ENCODE results near the gene KLK11. TPM values are rescaled to one million over a fixed set of nuclear protein-coding genes. Genes with fewer than 3 reads are reported as not detected.

KLK11 gene
- total RNA-seq, 1 experiment from 2014 or later = not detected

Other genes with a start within 250 kb of the KLK11 start
- gene ACP4, start 236.2 kb downstream of the KLK11 start, total RNA-seq (2014; rRNA removed; shearing (Covaris generic)) = not detected in 2 replicates
- gene KLK1, start 202.8 kb downstream of the KLK11 start, total RNA-seq (2014; rRNA removed; shearing (Covaris generic)) = not detected in 2 replicates
- not detected in 2 replicates for gene KLK15, start 193.0 kb downstream of the KLK11 start, total RNA-seq (2014; rRNA removed; shearing (Covaris generic))
- not detected in 2 replicates for gene KLK3, start 171.7 kb downstream of the KLK11 start, total RNA-seq (2014; rRNA removed; shearing (Covaris generic))
- gene KLK2, start 153.2 kb downstream of the KLK11 start, total RNA-seq (2014; rRNA removed; shearing (Covaris generic)) = not detected in 2 replicates
- not detected in 2 replicates for gene KLK4, start 115.2 kb downstream of the KLK11 start, total RNA-seq (2014; rRNA removed; shearing (Covaris generic))
- gene KLK5, start 73.6 kb downstream of the KLK11 start, total RNA-seq (2014; rRNA removed; shearing (Covaris generic)) = 0.64 TPM in 1 of 2 replicates, not detected in the other
- gene KLK6, start 57.0 kb downstream of the KLK11 start, total RNA-seq (2014; rRNA removed; shearing (Covaris generic)) = not detected in 2 replicates
- not detected in 2 replicates for gene KLK7, start 42.7 kb downstream of the KLK11 start, total RNA-seq (2014; rRNA removed; shearing (Covaris generic))
- gene KLK8, start 25.0 kb downstream of the KLK11 start, total RNA-seq (2014; rRNA removed; shearing (Covaris generic)) = not detected in 2 replicates
- not detected in 2 replicates for gene KLK10, start 6.9 kb downstream of the KLK11 start, total RNA-seq (2014; rRNA removed; shearing (Covaris generic))
- not detected in 2 replicates for gene KLK12, start 8.4 kb upstream of the KLK11 start, total RNA-seq (2014; rRNA removed; shearing (Covaris generic))
- not detected in 2 replicates for gene KLK13, start 38.5 kb upstream of the KLK11 start, total RNA-seq (2014; rRNA removed; shearing (Covaris generic))
- gene KLK14, start 56.3 kb upstream of the KLK11 start, total RNA-seq (2014; rRNA removed; shearing (Covaris generic)) = not detected in 2 replicates
- 2.8 and 6.0 TPM in 2 replicates for gene CTU1, start 81.8 kb upstream of the KLK11 start, total RNA-seq (2014; rRNA removed; shearing (Covaris generic))
- gene SIGLEC9, start 98.3 kb upstream of the KLK11 start, total RNA-seq (2014; rRNA removed; shearing (Covaris generic)) = not detected in 2 replicates
- not detected in 2 replicates for gene SIGLEC7, start 115.7 kb upstream of the KLK11 start, total RNA-seq (2014; rRNA removed; shearing (Covaris generic))
- 3.3 and 13.9 TPM in 2 replicates for gene CD33, start 198.5 kb upstream of the KLK11 start, total RNA-seq (2014; rRNA removed; shearing (Covaris generic))
- gene SIGLECL1, start 224.5 kb upstream of the KLK11 start, total RNA-seq (2014; rRNA removed; shearing (Covaris generic)) = 0.39 TPM in 1 of 2 replicates, not detected in the other